MM.1S (cell line): ENCODE measurements around the gene VRK2.

ENCODE experiments used
- DNase-seq: peaks from one replicate; pipeline ENCODE4 v3.0.0-alpha.2; 2015
- H2AFZ ChIP-seq: fragments of 300-600 bp; sonication (generic); 2 replicates; pipeline ENCODE4 v1.6.0; 2016; ENCODE audit warnings: antibody characterized with exemption, low read length
- H3F3A ChIP-seq: fragments of 300-600 bp; sonication (generic); 2 replicates; pipeline ENCODE4 v1.6.1; 2016; ENCODE audit warnings: mild to moderate bottlenecking, antibody characterized with exemption, low read length, moderate library complexity, mixed read lengths; ENCODE audit not compliant: insufficient read depth
- H3K27ac ChIP-seq: fragments of 300-600 bp; sonication (generic); 2 replicates; pipeline ENCODE4 v1.5.1; 2016; ENCODE audit warnings: mild to moderate bottlenecking, low read length
- H3K27me3 ChIP-seq: fragments of 300-600 bp; sonication (generic); replicated peaks from 2 replicates; pipeline ENCODE4 v1.6.0; 2016; ENCODE audit warnings: low read length; ENCODE audit not compliant: insufficient read depth
- H3K36me3 ChIP-seq: fragments of 300-600 bp; sonication (generic); replicated peaks from 2 replicates; pipeline ENCODE4 v1.6.1; 2016; ENCODE audit warnings: mild to moderate bottlenecking, low read length, mixed read lengths; ENCODE audit not compliant: insufficient read depth
- H3K4me1 ChIP-seq: fragments of 300-600 bp; sonication (generic); 2 replicates; pipeline ENCODE4 v1.6.1; 2016; ENCODE audit warnings: low read length, mixed read lengths
- H3K4me2 ChIP-seq: fragments of 300-600 bp; sonication (generic); 2 replicates; pipeline ENCODE4 v1.6.0; 2016; ENCODE audit warnings: low read depth, low read length
- H3K4me3 ChIP-seq: fragments of 300-600 bp; sonication (generic); 2 replicates; pipeline ENCODE4 v1.5.1; 2016; ENCODE audit warnings: low read length, mixed read lengths
- H3K79me2 ChIP-seq: fragments of 300-600 bp; sonication (generic); 2 replicates; pipeline ENCODE4 v1.6.1; 2016; ENCODE audit warnings: mixed run types, low read length, mixed read lengths
- H3K9ac ChIP-seq: fragments of 300-600 bp; sonication (generic); 2 replicates; pipeline ENCODE4 v1.6.1; 2016; ENCODE audit warnings: low read length, mixed read lengths
- H3K9me2 ChIP-seq: fragments of 300-600 bp; sonication (generic); replicated peaks from 2 replicates; pipeline ENCODE4 v1.6.1; 2016; ENCODE audit warnings: mild to moderate bottlenecking, low read length, mixed read lengths; ENCODE audit not compliant: insufficient read depth
- H3K9me3 ChIP-seq: fragments of 300-600 bp; sonication (generic); replicated peaks from 2 replicates; pipeline ENCODE4 v1.6.1; 2016; ENCODE audit warnings: mild to moderate bottlenecking, low read length, mixed read lengths; ENCODE audit not compliant: insufficient read depth
- H4K20me1 ChIP-seq: fragments of 300-600 bp; sonication (generic); 2 replicates; pipeline ENCODE4 v1.6.1; 2016; ENCODE audit warnings: mild to moderate bottlenecking, low read length, moderate library complexity, mixed read lengths; ENCODE audit not compliant: insufficient read depth
- CTCF ChIP-seq: fragments of 300-600 bp; sonication (generic); IDR thresholded peaks from 2 replicates; pipeline ENCODE4 v1.5.1; 2016; ENCODE audit warnings: antibody characterized with exemption, low read length, mixed read lengths
- EZH2 ChIP-seq: fragments of 300-600 bp; sonication (generic); optimal IDR thresholded peaks from 2 replicates; pipeline ENCODE3; 2017; ENCODE audit warnings: low read depth, mild to moderate bottlenecking, antibody characterized with exemption, low read length, mixed read lengths
- EZH2phosphoT487 ChIP-seq: fragments of 300-600 bp; sonication (generic); IDR thresholded peaks from 2 replicates; pipeline ENCODE4 v1.6.1; 2018; ENCODE audit warnings: antibody characterized with exemption, low read length

The VRK2 gene

GRCh38 chr2:58065248-58065647 lies 18.6 kb downstream of the VRK2 start:
- no peak overlapping the region for H3K9ac ChIP-seq
- no peak overlapping the region for H3K27ac ChIP-seq
- no peaks in the 10 kb centered on the region for H3K9me2 ChIP-seq
- H3K79me2 ChIP-seq = peaks cover 3% of the 10 kb centered on the region; the same call in 1 of the 2 replicates
- H3K4me1 ChIP-seq = peaks cover 14% of the 10 kb centered on the region
- no peak overlapping the region for H3K4me3 ChIP-seq
- no peak overlapping the region for H3K4me2 ChIP-seq
- no peaks in the 10 kb centered on the region for H3K36me3 ChIP-seq
- H3F3A ChIP-seq = no peaks in the 10 kb centered on the region
- H3K27me3 ChIP-seq = no peaks in the 10 kb centered on the region
- no peak for DNase-seq
- TF ChIP-seq EZH2 (no peak), EZH2phosphoT487 (no peak), CTCF (no peak)
- no peak overlapping the region for H2AFZ ChIP-seq
- no peaks in the 10 kb centered on the region for H3K9me3 ChIP-seq
- H4K20me1 ChIP-seq = no peaks in the 10 kb centered on the region

DNA sequence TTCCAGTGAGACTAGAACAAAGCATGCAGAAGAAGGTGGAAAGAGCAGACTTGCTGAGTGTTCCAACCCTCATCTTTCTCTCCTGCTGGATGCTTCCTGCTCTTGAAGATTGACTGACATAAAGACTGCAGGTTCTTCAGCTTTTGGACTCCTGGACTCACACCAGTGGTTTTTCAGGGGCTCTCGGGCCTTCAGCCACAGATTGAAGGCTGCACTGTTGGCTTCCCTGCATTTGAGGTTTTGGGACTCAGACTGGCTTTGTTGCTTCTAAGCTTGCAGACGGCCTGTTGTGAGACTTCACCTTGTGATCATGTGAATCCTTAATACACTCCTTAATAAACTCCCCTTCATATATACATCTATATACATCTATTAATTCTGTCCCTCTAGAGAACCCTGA lies 20.4 kb downstream of the VRK2 start:
- H3K4me1 ChIP-seq = peaks cover 16% of the 10 kb centered on the region
- peak overlapping the region; percentile 32; the same call in 1 of the 2 replicates for H3K4me2 ChIP-seq
- no peak overlapping the region for H3K27ac ChIP-seq
- no peak overlapping the region for H3K9ac ChIP-seq
- H3K4me3 ChIP-seq = no peak overlapping the region
- H4K20me1 ChIP-seq = no peaks in the 10 kb centered on the region
- DNase-seq = no peak
- TF ChIP-seq EZH2phosphoT487 (no peak), EZH2 (no peak), CTCF (no peak)
- H3K9me2 ChIP-seq = no peaks in the 10 kb centered on the region
- H2AFZ ChIP-seq = no peak overlapping the region
- no peaks in the 10 kb centered on the region for H3K36me3 ChIP-seq
- 0 out of 2 replicates have a peak, but pooled peaks cover 1% of the 10 kb centered on the region for H3F3A ChIP-seq
- H3K9me3 ChIP-seq = no peaks in the 10 kb centered on the region
- peaks cover 3% of the 10 kb centered on the region; the same call in 1 of the 2 replicates for H3K79me2 ChIP-seq
- no peaks in the 10 kb centered on the region for H3K27me3 ChIP-seq

DNA sequence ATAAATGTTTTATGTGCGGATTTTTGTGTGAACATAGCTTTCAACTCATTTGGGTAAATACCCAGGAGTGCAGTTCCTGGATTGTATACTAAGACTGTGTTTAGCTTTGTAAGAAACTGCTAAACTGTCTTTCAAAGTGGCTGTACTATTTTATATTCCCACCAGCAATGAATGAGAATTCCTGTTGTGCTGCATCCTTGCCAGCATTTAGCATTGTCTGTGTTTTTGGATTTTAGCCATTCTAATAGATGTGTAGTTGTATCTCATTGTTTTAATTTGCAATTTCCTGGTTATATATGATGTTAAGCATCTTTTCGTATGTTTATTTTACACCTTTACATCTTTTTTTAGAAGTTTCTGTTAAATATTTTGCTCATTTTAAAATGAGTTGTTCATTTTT lies 24.2 kb downstream of the VRK2 start:
- H3K4me1 ChIP-seq = peaks cover 21% of the 10 kb centered on the region
- TF ChIP-seq EZH2 (no peak), EZH2phosphoT487 (no peak), CTCF (no peak)
- no peak overlapping the region for H2AFZ ChIP-seq
- no peak overlapping the region for H3K9ac ChIP-seq
- H3K79me2 ChIP-seq = peaks cover 3% of the 10 kb centered on the region; the same call in 1 of the 2 replicates
- H3K27me3 ChIP-seq = no peaks in the 10 kb centered on the region
- no peaks in the 10 kb centered on the region for H4K20me1 ChIP-seq
- no peak for DNase-seq
- H3K27ac ChIP-seq = no peak overlapping the region
- 0 out of 2 replicates have a peak, but pooled peaks cover 4% of the 10 kb centered on the region for H3F3A ChIP-seq
- no peaks in the 10 kb centered on the region for H3K9me3 ChIP-seq
- H3K36me3 ChIP-seq = no peaks in the 10 kb centered on the region
- H3K4me3 ChIP-seq = no peak overlapping the region
- H3K9me2 ChIP-seq = no peaks in the 10 kb centered on the region
- no peak overlapping the region for H3K4me2 ChIP-seq
